GM12878 (cell line): ENCODE results near the gene CACNA1I. TPM values are rescaled to one million over a fixed set of nuclear protein-coding genes. Genes with fewer than 3 reads are reported as not detected.

Experiments
- ATAC-seq: fragments of 200-7000 bp; cut with Tn5 transposase; 3 replicates; pipeline ENCODE4 v1.9.1; 2020; ENCODE audit warnings: mild to moderate bottlenecking, moderate library complexity
- BruUV-seq: library from RNA; stranded (reverse); fragments of 400-500 nt; replicated peaks from 2 replicates; lab custom pipeline; 2021; lab: Mats Ljungman, UMichigan
- CTCF ChIA-PET: fragments of 300-600 bp; sonication (Branson Sonifier 250); formaldehyde crosslinking; extraction: SDS; loops from one replicate; lab custom pipeline; 2021; ENCODE audit warnings: inconsistent platforms; lab: Yijun Ruan, JAX
- POLR2A ChIA-PET: fragments of 350-600 bp; formaldehyde crosslinking; extraction: SDS; loops from one replicate; lab custom pipeline; 2021; ENCODE audit warnings: inconsistent platforms; lab: Charles Lee
- RAD21 ChIA-PET: fragments of 300-600 bp; sonication (Branson Sonifier 250); formaldehyde crosslinking; loops from one replicate; lab custom pipeline; 2023; ENCODE audit warnings: antibody characterized with exemption; ENCODE audit not compliant: unreplicated experiment; lab: Charles Lee
- SMC1A ChIA-PET: fragments of 300-600 bp; sonication (Branson Sonifier 250); formaldehyde crosslinking; loops from one replicate; lab custom pipeline; 2023; ENCODE audit not compliant: unreplicated experiment, uncharacterized antibody; lab: Charles Lee
- DNase-seq: peaks from one replicate; pipeline ENCODE4 v3.0.0-alpha.2; 2011; ENCODE audit warnings: low read depth, low spot score
- FAIRE-seq: peaks from 3 replicates; lab custom pipeline; 2011; peaks lifted over from hg19 to GRCh38; lab: Jason Lieb, UNC
- H2AFZ ChIP-seq: 2 replicates; pipeline ENCODE4 v1.6.0; 2011; ENCODE audit warnings: low read depth, low read length, control low read depth; ENCODE audit not compliant: control insufficient read depth
- H3K27ac ChIP-seq: 2 replicates; pipeline ENCODE4 v1.5.1; 2011; ENCODE audit warnings: control low read depth; ENCODE audit not compliant: control insufficient read depth, insufficient read depth
- H3K27me3 ChIP-seq, 2 experiments: replicated peaks in 1 of 2; 2 replicates each; pipeline versions ENCODE4 v1.6.0 to v1.6.1; 2011; ENCODE audit warnings: low read length in 1 of 2; ENCODE audit not compliant: control insufficient read depth in 2 of 2, insufficient read depth in 2 of 2
- H3K36me3 ChIP-seq, 2 experiments: 2 replicates each; pipeline ENCODE4 v1.5.1; 2011; ENCODE audit warnings: low read length in 1 of 2; ENCODE audit not compliant: control insufficient read depth in 2 of 2, insufficient read depth in 2 of 2
- H3K4me1 ChIP-seq: 2 replicates; pipeline ENCODE4 v1.6.1; 2011; ENCODE audit warnings: mild to moderate bottlenecking, low read length, moderate library complexity, mixed read lengths; ENCODE audit not compliant: control insufficient read depth, insufficient read depth
- H3K4me2 ChIP-seq: 2 replicates; pipeline ENCODE4 v1.6.0; 2011; ENCODE audit warnings: control low read depth; ENCODE audit not compliant: control insufficient read depth, insufficient read depth
- H3K4me3 ChIP-seq: fragments of 200-600 bp; sonication (generic); 2 replicates; pipeline ENCODE4 v1.5.1; 2016
- H3K79me2 ChIP-seq: 2 replicates; pipeline ENCODE4 v1.6.0; 2011; ENCODE audit warnings: low read length; ENCODE audit not compliant: control insufficient read depth, insufficient read depth
- H3K9ac ChIP-seq: 2 replicates; pipeline ENCODE4 v1.8.0; 2011; ENCODE audit warnings: low read length, control low read depth, mixed read lengths; ENCODE audit not compliant: control insufficient read depth, insufficient read depth
- H3K9me3 ChIP-seq: replicated peaks from 3 replicates; pipeline ENCODE4 v1.5.1; 2011; ENCODE audit warnings: mild to moderate bottlenecking, low read length; ENCODE audit not compliant: control insufficient read depth, insufficient read depth
- H4K20me1 ChIP-seq: 2 replicates; pipeline ENCODE4 v1.6.0; 2011; ENCODE audit not compliant: control insufficient read depth, insufficient read depth
- BMI1 ChIP-seq: fragments of 450-650 bp; IDR thresholded peaks from 2 replicates; pipeline ENCODE4 v1.6.1; 2016; ENCODE audit warnings: mild to moderate bottlenecking, moderate library complexity, borderline replicate concordance
- CBX5 ChIP-seq: sonication (generic); IDR thresholded peaks from 2 replicates; pipeline ENCODE4 v1.6.1; 2016; ENCODE audit warnings: low read depth, moderate library complexity, mild to moderate bottlenecking, inconsistent platforms
- CREB1 ChIP-seq: IDR thresholded peaks from 2 replicates; pipeline ENCODE4 v1.6.1; 2012; ENCODE audit warnings: low read depth, mild to moderate bottlenecking, inconsistent platforms
- EGR1 ChIP-seq, 2 experiments: IDR thresholded peaks; 1 replicate in 1 of 2; 2 replicates in 1 of 2; pipeline ENCODE4 v1.6.1; 2011 to 2012; ENCODE audit warnings: low read depth in 2 of 2, low read length in 2 of 2, borderline replicate concordance in 1 of 2, mild to moderate bottlenecking in 1 of 2, moderate library complexity in 1 of 2
- IKZF1 ChIP-seq: fragments of 450-650 bp; conservative IDR thresholded peaks from 2 replicates; pipeline ENCODE4 v1.6.1; 2017; ENCODE audit warnings: antibody characterized with exemption, mild to moderate bottlenecking
- JUND ChIP-seq: IDR thresholded peaks from 2 replicates; pipeline ENCODE4 v1.6.1; 2012; ENCODE audit warnings: low read depth, mild to moderate bottlenecking, low read length, improper control_type of control experiment, moderate library complexity
- NFYA ChIP-seq: IDR thresholded peaks from 2 replicates; pipeline ENCODE4 v1.6.1; 2011; ENCODE audit warnings: low read depth, mild to moderate bottlenecking, low read length, improper control_type of control experiment, borderline replicate concordance
- NFYB ChIP-seq: IDR thresholded peaks from 2 replicates; pipeline ENCODE4 v1.6.1; 2011; ENCODE audit warnings: low read depth, mild to moderate bottlenecking, low read length, improper control_type of control experiment, moderate library complexity; ENCODE audit not compliant: insufficient read depth
- RAD21 ChIP-seq: IDR thresholded peaks from 2 replicates; pipeline ENCODE4 v1.6.1; 2011; ENCODE audit warnings: mild to moderate bottlenecking, low read depth, low read length, moderate library complexity; ENCODE audit not compliant: insufficient read depth
- WGBS: methylation state at CpG from one replicate; pipeline ENCODE4 v1.1.6; 2016; ENCODE audit warnings: low lambda C conversion rate; ENCODE audit not compliant: insufficient replicate concordance, insufficient coverage; ENCODE audit errors: missing lambda C conversion rate; 5-methylcytosine and 5-hydroxymethylcytosine counted together
- in situ Hi-C: fragments of 300-500 bp; cut with MboI; formaldehyde crosslinking; loops from 9 replicates; pipeline ENCODE4 v1.14.3; 2018; ENCODE audit warnings: mixed read lengths
- intact Hi-C: fragments of 100-400 bp; cut with micrococcal nuclease; formaldehyde crosslinking; loops from one replicate; pipeline ENCODE4 v1.14.2; 2022; ENCODE audit not compliant: unreplicated experiment
- polyA plus RNA-seq, 11 experiments: library from polyadenylated mRNA; depleted of rRNA in 4 of 11; unstranded in 6 of 11; stranded (reverse) in 5 of 11; fragments of >200 nt; fragmentation: Nextera tagmentation in 4 of 11; fragmentation: Illumina TruSeq in 1 of 11; extraction: Ambion mirVana in 4 of 11; extraction: Trizol in 1 of 11; gene quantifications; 1 replicate in 1 of 11; 2 replicates in 10 of 11; pipeline versions ENCODE4 v1.2.1 to v1.2.3, GENCODE V29; 2011 to 2016; ENCODE audit warnings: inconsistent platforms in 2 of 11, missing spikeins in 2 of 11, low read depth in 1 of 11
- total RNA-seq, 4 experiments: library from RNA; depleted of rRNA in 3 of 4; stranded (reverse); fragments of >200 nt in 3 of 4; fragmentation: Illumina TruSeq in 1 of 4; extraction: Trizol in 1 of 4; gene quantifications; 2 replicates each; pipeline versions ENCODE4 v1.2.1 to v1.2.3, GENCODE V29; 2013 to 2021
- TF ChIP-seq, protein P1 (sequence below): IDR thresholded peaks from 2 replicates; pipeline ENCODE4 v1.6.1; 2011; ENCODE audit warnings: low read depth, low read length, improper control_type of control experiment, borderline replicate concordance

Gene CACNA1I
- total and polyA plus RNA-seq, 10 of the 15 experiments (the other 5 are each of a cell fraction or from before 2014, with no cell fraction given) = 0.01 to 0.03 TPM; not detected in 8

DNA sequence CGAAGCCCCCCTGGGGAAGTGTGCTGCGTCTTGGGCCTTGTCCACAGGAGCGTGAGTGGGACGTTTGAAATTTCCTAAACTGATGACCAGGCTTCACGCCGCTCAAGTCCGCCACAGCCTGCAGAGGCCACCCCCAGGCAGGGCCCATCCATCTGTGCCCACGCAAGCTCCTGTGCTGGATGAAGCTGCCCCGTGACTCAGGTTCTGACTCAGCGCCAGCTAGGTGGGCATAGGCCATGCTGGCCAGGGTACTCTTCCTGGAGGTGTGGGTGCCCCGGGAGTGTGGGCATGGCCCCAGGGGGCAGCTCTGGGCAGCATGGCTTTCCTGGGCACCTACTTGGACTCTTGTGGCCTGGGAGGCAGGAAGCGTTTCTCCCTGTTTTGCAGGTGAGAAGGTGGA is 134.8 kb downstream of the CACNA1I start (continued):
- TF ChIP-seq EGR1 (IDR thresholded peaks at IDR 0.05; ENCODE audit: borderline replicate concordance in 1 of 2, low read depth in 2 of 2, low read length in 2 of 2) (no peak), CBX5 (no peak), NFYB (no peak), CREB1 (no peak), IKZF1 (no peak), BMI1 (no peak)
- TF ChIP-seq, protein P1, sequence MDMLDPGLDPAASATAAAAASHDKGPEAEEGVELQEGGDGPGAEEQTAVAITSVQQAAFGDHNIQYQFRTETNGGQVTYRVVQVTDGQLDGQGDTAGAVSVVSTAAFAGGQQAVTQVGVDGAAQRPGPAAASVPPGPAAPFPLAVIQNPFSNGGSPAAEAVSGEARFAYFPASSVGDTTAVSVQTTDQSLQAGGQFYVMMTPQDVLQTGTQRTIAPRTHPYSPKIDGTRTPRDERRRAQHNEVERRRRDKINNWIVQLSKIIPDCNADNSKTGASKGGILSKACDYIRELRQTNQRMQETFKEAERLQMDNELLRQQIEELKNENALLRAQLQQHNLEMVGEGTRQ = no peak

DNA sequence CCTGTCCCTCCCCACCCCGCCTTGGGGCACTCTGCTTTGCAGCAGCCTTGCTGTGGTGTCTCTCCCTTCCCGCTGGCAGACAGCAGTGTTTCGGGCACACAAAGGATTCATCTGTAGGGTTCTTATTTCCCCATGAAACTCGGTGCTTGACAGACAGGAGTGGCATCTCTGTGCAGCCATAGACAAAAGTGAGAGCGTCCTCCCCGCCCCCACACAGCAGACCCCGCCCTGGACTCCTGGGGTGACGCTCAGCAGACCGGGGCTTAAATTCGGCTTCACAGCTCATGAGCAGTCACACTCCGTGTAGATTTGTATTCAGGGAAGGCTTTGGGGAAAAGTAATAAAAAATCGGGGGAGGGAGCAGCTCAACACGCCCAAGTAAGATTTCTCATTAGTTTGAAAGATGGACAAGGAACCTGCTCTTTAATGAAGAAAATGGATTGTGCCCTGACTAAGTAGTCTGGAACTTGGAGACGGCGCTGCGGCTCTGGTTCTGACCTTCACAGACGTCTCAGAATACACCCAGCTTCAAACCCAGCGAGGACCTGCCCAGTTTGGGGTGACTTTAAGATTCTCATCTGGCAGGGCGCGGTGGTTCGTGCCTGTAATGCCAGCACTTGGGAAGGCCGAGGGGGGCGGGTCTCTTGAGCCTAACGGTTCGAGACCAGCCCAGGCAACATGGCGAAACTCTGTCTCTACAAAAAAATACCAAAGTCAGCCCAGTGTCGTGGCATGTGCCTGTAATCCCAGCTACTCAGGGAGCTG is 136.0 kb downstream of the CACNA1I start:
- CTCF ChIA-PET = no interaction called here
- WGBS = 43% methylated on average over 27 of the region's 27 CpGs

More for the DNA sequence above, 136.0 kb downstream of the CACNA1I start:
- Histone ChIP-seq H3K4me2 (no peak overlapping the region), H3K4me1 (no peaks in the 10 kb centered on the region), H4K20me1 (no peaks in the 10 kb centered on the region), H3K9me3 (no peaks in the 10 kb centered on the region), H3K4me3 (no peak overlapping the region), H3K79me2 (no peaks in the 10 kb centered on the region), H2AFZ (no peak overlapping the region), H3K27ac (no peak overlapping the region), H3K27me3 (peaks cover 3 to 6% of the 10 kb centered on the region in 2 experiments; a peak in 3 of 4 replicates), H3K36me3 (no peaks in the 10 kb centered on the region), H3K9ac (no peak overlapping the region)
- in situ Hi-C loops = no loop called here
- FAIRE-seq = no peak
- DNase-seq = no peak
- ATAC-seq = no peak
- SMC1A ChIA-PET = no interaction called here
- no TSS peak for BruUV-seq
- intact Hi-C loops = no loop called here
- RAD21 ChIA-PET = interaction anchor here (1.2 kb wide), 1 partner anchor 317 kb away, joined by 3 read pairs; no protein-coding TSS in a partner anchor
- no peak for TF ChIP-seq NFYA
- no peak for TF ChIP-seq RAD21
- TF ChIP-seq JUND = no peak
- POLR2A ChIA-PET = no interaction called here
